GM10266 (cell line): ENCODE data around the gene USP40.

Experiments
- DNase-seq: peaks from one replicate; pipeline ENCODE4 v3.0.0; 2012; ENCODE audit errors: extremely low spot score
- TF ChIP-seq, protein P1 (sequence below): IDR thresholded peaks from 2 replicates; pipeline ENCODE4 v1.5.1; 2012; ENCODE audit warnings: mild to moderate bottlenecking, low read depth; ENCODE audit not compliant: control insufficient read depth, insufficient read depth; ENCODE audit errors: missing control alignments

USP40 gene

DNA sequence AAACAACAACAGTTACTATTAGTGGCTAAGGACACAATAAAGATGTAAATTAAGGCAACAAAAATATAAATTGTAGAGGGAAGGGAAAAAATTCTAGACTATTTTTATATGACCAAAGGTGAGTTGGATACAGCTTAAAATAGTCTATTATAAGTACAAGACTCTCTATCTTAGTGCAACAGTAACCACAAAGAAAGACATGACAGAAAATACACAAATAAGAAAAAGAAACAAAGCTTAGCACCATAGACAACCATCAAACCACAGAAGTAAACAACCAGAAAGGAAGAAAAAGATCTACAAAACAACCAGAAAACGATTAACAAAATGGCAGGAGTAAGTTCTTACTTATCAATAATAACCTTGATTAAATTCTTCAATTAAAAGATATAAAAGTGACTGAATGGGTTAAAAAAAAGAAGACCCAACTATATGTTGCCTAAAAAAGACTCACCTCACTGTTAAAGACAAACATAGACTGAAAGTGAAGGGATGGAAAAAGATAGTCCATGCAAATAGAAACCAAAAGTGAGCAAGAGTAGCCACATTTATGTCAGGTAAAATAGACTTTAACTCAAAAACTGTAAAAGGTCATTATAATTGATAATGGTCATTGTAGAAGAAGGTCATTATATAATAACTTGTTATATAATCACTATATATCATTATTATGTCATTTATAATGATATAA lies 62.5 kb downstream of the USP40 start:
- no peak for DNase-seq
- TF ChIP-seq, protein P1, sequence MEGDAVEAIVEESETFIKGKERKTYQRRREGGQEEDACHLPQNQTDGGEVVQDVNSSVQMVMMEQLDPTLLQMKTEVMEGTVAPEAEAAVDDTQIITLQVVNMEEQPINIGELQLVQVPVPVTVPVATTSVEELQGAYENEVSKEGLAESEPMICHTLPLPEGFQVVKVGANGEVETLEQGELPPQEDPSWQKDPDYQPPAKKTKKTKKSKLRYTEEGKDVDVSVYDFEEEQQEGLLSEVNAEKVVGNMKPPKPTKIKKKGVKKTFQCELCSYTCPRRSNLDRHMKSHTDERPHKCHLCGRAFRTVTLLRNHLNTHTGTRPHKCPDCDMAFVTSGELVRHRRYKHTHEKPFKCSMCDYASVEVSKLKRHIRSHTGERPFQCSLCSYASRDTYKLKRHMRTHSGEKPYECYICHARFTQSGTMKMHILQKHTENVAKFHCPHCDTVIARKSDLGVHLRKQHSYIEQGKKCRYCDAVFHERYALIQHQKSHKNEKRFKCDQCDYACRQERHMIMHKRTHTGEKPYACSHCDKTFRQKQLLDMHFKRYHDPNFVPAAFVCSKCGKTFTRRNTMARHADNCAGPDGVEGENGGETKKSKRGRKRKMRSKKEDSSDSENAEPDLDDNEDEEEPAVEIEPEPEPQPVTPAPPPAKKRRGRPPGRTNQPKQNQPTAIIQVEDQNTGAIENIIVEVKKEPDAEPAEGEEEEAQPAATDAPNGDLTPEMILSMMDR = no peak

DNA sequence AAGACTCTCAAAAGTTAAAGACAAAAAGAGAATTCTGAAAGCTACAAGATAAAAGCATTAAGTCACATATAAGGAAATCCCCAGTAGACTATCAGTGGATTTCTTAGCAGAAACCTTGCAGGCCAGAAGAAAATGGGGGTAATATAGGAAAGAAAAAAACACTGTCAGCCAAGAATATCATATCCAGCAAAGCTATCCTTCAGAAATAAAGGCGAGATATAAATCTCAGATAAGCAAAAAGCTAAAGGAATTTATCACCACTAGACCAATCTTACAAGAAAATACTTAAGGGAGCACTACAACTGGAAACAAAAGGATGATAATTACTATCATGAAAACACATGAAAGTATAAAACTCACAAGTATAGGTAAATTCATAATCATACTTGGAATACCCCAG lies 63.1 kb downstream of the USP40 start:
- TF ChIP-seq, protein P1 = no peak
- DNase-seq = no peak

DNA sequence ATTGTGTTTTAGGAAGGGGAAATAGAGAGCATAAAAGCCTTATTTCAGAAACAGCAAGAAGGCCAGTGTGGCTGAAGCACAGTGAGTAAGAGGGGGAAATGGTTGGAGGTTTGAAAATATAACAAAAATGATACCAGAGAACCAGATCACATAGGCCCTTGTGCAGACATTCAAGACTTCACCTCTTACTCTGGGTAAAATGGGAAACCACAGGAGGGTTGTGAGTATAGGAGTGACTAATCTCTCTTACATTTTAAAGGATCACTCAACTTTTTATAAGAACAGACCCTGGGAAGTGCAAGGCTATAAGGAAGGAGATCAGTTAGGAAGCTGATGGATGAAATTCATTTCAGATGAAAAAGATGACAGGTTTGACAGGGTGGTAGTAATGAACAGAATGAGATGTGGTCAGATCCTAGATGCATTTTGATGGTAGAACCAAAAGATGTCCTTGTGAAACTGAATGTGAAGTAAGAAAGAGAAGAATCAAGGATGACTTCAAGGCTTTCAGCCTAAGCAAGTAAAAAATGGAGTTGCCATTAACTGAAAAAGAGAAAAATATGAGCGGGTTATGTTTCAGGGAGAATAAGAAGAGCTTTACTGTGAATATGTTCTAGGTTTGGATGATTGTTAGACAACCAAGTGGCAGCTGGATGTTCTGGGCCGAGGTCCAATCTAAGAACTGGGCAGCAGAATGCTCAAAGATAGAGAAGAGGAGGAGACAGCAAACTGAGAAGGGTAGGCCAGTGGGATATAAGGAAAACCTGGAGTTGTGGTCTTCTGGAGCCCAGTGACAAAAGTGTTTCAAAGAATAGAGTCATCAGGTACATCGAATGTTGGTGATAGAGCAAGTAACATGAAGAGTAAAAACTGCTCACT lies 65.1 kb downstream of the USP40 start:
- TF ChIP-seq, protein P1 = no peak
- no peak for DNase-seq

DNA sequence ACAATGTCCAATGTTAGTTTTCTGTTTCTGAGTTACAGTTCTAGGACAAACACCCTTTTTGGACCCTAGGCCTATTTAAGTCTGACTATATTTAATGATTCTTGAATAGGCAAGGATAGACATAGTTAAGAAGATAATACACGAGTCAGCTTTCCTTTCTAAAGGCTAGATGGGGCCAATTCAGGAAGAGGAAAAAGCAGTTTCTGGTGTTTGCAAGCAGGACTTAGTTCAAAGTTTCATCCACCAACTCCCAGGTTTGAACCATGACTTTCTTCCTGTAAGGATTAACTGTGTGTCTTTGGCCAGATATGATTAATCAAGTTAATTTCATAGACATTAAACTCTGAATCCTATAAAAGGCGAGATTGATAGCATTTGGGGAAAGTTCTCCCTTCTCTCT lies 66.7 kb downstream of the USP40 start:
- no peak for DNase-seq
- TF ChIP-seq, protein P1 = no peak

DNA sequence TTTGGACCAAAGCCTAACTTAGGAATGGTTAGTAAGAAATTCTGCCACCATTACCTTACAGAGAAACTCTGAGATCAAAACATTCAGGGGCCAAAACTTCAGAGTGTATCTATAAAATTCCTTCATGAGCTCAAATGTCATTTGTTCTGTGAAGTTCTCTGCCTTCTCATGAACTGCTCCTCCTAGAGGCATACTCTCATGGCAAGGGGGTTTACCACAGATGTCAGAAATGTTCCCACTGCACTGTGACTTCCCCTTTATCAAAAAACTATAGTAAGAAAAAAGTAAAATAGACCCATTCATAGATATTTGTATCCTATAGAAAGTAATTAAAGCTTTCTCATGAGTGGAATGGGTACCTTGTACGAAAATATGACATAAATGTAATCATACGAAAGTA lies 68.5 kb downstream of the USP40 start:
- TF ChIP-seq, protein P1 = no peak
- DNase-seq = no peak

DNA sequence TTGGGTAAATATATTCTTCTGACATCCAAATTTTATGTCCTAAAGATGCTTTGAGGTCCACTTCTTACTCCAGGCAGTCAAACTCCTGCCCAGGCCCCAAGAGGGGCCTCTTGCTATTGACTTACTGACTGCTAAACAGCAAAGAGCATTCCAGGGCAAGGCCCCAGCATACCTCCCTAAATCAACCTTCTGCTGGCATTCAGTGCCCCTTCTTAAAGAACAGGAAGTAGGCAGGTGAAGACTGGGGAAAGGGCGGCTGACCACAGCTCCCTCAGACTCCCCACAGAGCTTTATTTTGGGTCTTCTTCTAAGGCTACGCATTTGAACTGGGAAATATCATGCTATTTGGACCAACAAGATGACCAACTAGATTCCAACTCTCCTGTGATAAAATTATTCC lies 68.9 kb downstream of the USP40 start:
- TF ChIP-seq, protein P1 = no peak
- DNase-seq = no peak
